H1 (cell line): ENCODE results near the gene DNAH10. TPM values are rescaled to one million over a fixed set of nuclear protein-coding genes. Genes with fewer than 3 reads are reported as not detected.

Experiments
- CTCF ChIA-PET: fragments of 300-600 bp; sonication (Branson Sonifier 250); formaldehyde crosslinking; loops from one replicate; lab custom pipeline; 2021; ENCODE audit not compliant: partially characterized antibody; lab: Charles Lee
- POLR2A ChIA-PET: fragments of 300-600 bp; sonication (Branson Sonifier 250); formaldehyde crosslinking; loops from one replicate; lab custom pipeline; 2021; ENCODE audit warnings: inconsistent platforms; ENCODE audit not compliant: partially characterized antibody; lab: Charles Lee
- DNase-seq, 2 experiments: peaks; one replicate each; pipeline versions ENCODE4 v3.0.0 to v3.0.0-alpha.2; 2010 to 2022; ENCODE audit warnings: low spot score in 2 of 2, low read depth in 1 of 2, mixed read lengths in 1 of 2
- FAIRE-seq: peaks from 2 replicates; lab custom pipeline; 2011; peaks lifted over from hg19 to GRCh38; lab: Jason Lieb, UNC
- H2AFZ ChIP-seq: 2 replicates; pipeline ENCODE4 v1.8.1; 2012; ENCODE audit warnings: low read length, inconsistent platforms
- H2AK5ac ChIP-seq: 2 replicates; pipeline ENCODE4 v1.6.1; 2013; ENCODE audit warnings: low read depth, low read length
- H2BK120ac ChIP-seq: replicated peaks from 2 replicates; pipeline ENCODE3; 2013; ENCODE audit warnings: low read depth, low read length, inconsistent platforms
- H2BK12ac ChIP-seq: 2 replicates; pipeline ENCODE4 v1.6.1; 2013; ENCODE audit warnings: low read depth, low read length
- H2BK15ac ChIP-seq: 2 replicates; pipeline ENCODE4 v1.6.1; 2013; ENCODE audit warnings: low read length
- H2BK20ac ChIP-seq: 2 replicates; pipeline ENCODE4 v1.6.1; 2013; ENCODE audit warnings: low read length
- H2BK5ac ChIP-seq: 2 replicates; pipeline ENCODE4 v1.6.1; 2013; ENCODE audit warnings: low read depth, low read length
- H3K14ac ChIP-seq: 2 replicates; pipeline ENCODE4 v1.6.1; 2013; ENCODE audit warnings: inconsistent platforms; ENCODE audit not compliant: insufficient read length
- H3K18ac ChIP-seq: 2 replicates; pipeline ENCODE4 v1.6.1; 2013; ENCODE audit warnings: low read length; ENCODE audit errors: extremely low read depth
- H3K23ac ChIP-seq: 2 replicates; pipeline ENCODE4 v1.6.1; 2013; ENCODE audit warnings: inconsistent platforms; ENCODE audit not compliant: insufficient read length
- H3K23me2 ChIP-seq: 2 replicates; pipeline ENCODE4 v1.6.1; 2013; ENCODE audit warnings: low read depth, low read length
- H3K27ac ChIP-seq: 2 replicates; pipeline ENCODE4 v1.6.1; 2011; ENCODE audit warnings: low read depth, low read length, inconsistent platforms
- H3K27me3 ChIP-seq, 4 experiments: replicated peaks in 1 of 4; 1 replicate in 1 of 4; 2 replicates in 3 of 4; pipeline versions ENCODE4 v1.6.1 to v1.8.1; 2011 to 2013; ENCODE audit warnings: low read length in 3 of 4, mild to moderate bottlenecking in 3 of 4, inconsistent platforms in 2 of 4, mixed read lengths in 2 of 4, moderate library complexity in 1 of 4; ENCODE audit not compliant: control insufficient read depth in 3 of 4, insufficient read depth in 3 of 4; ENCODE audit errors: extremely low read depth in 1 of 4
- H3K36me3 ChIP-seq, 4 experiments: 2 replicates each; pipeline versions ENCODE4 v1.6.1 to v1.8.1; 2011 to 2013; ENCODE audit warnings: mild to moderate bottlenecking in 4 of 4, low read length in 3 of 4, moderate library complexity in 2 of 4, control low read depth in 1 of 4, inconsistent platforms in 1 of 4; ENCODE audit not compliant: insufficient read depth in 4 of 4, control insufficient read depth in 2 of 4
- H3K4ac ChIP-seq: replicated peaks from 2 replicates; pipeline ENCODE3; 2013; ENCODE audit warnings: low read length, low read depth, mixed read lengths, inconsistent platforms; ENCODE audit not compliant: insufficient read length
- H3K4me1 ChIP-seq, 4 experiments: replicated peaks in 1 of 4; 1 replicate in 1 of 4; 2 replicates in 3 of 4; pipeline versions ENCODE4 v1.6.1 to v1.8.1; 2011 to 2013; ENCODE audit warnings: low read length in 3 of 4, inconsistent platforms in 2 of 4, mixed read lengths in 1 of 4; ENCODE audit not compliant: insufficient read depth in 4 of 4, control insufficient read depth in 3 of 4
- H3K4me2 ChIP-seq, 2 experiments: 2 replicates each; pipeline versions ENCODE4 v1.6.1 to v1.8.1; 2011 to 2013; ENCODE audit warnings: low read depth in 2 of 2, low read length in 2 of 2, control low read depth in 1 of 2, inconsistent platforms in 1 of 2, mild to moderate bottlenecking in 1 of 2; ENCODE audit not compliant: insufficient read depth in 1 of 2
- H3K4me3 ChIP-seq, 4 experiments: fragments of 200-600, 300-600 bp in 1 of 4; sonication (generic), shearing (Covaris generic), sonication (Bioruptor Twin) in 1 of 4; 2 replicates each; pipeline versions ENCODE4 v1.5.1 to v1.8.1; 2011 to 2016; ENCODE audit warnings: low read length in 4 of 4, low read depth in 3 of 4, control low read depth in 2 of 4, inconsistent platforms in 2 of 4, mild to moderate bottlenecking in 2 of 4, mixed read lengths in 1 of 4, moderate library complexity in 1 of 4; ENCODE audit not compliant: insufficient read depth in 2 of 4; ENCODE audit errors: extremely low read depth in 1 of 4
- H3K56ac ChIP-seq: replicated peaks from 2 replicates; pipeline ENCODE3; 2013; ENCODE audit warnings: low read depth, mild to moderate bottlenecking, mixed read lengths, low read length, inconsistent platforms; ENCODE audit not compliant: insufficient read length
- H3K79me1 ChIP-seq: 2 replicates; pipeline ENCODE4 v1.6.1; 2013; ENCODE audit warnings: low read depth, low read length, control low read depth
- H3K79me2 ChIP-seq, 2 experiments: 2 replicates each; pipeline versions ENCODE4 v1.6.1 to v1.8.1; 2012 to 2013; ENCODE audit warnings: low read length in 2 of 2, mild to moderate bottlenecking in 2 of 2, inconsistent platforms in 1 of 2; ENCODE audit not compliant: insufficient read depth in 2 of 2, control insufficient read depth in 1 of 2
- H3K9ac ChIP-seq, 4 experiments: replicated peaks in 1 of 4; 1 replicate in 1 of 4; 2 replicates in 3 of 4; pipeline versions ENCODE4 v1.6.1 to v1.8.1; 2011 to 2013; ENCODE audit warnings: low read depth in 3 of 4, low read length in 3 of 4, control low read depth in 2 of 4, mild to moderate bottlenecking in 2 of 4, moderate library complexity in 2 of 4, inconsistent platforms in 1 of 4; ENCODE audit errors: extremely low read depth in 1 of 4
- H3K9me3 ChIP-seq, 2 experiments: 2 replicates each; pipeline versions ENCODE4 v1.6.1 to v1.8.1; 2012 to 2013; ENCODE audit warnings: mild to moderate bottlenecking in 2 of 2, moderate library complexity in 2 of 2, control low read depth in 1 of 2, inconsistent platforms in 1 of 2, low read depth in 1 of 2, low read length in 1 of 2, mixed read lengths in 1 of 2; ENCODE audit not compliant: insufficient read depth in 2 of 2
- H4K20me1 ChIP-seq, 2 experiments: replicated peaks in 1 of 2; 2 replicates each; pipeline versions ENCODE3 to v1.8.1; 2011 to 2013; ENCODE audit warnings: inconsistent platforms in 2 of 2, low read length in 2 of 2, mild to moderate bottlenecking in 1 of 2; ENCODE audit not compliant: insufficient read depth in 2 of 2, control insufficient read depth in 1 of 2
- H4K5ac ChIP-seq: 2 replicates; pipeline ENCODE4 v1.6.1; 2013; ENCODE audit warnings: low read length, low read depth, mixed read lengths, inconsistent platforms; ENCODE audit not compliant: insufficient read length
- H4K8ac ChIP-seq: 2 replicates; pipeline ENCODE4 v1.8.0; 2013; ENCODE audit warnings: mild to moderate bottlenecking, moderate library complexity, low read length, inconsistent platforms; ENCODE audit not compliant: insufficient read depth; ENCODE audit errors: extremely low read depth
- H4K91ac ChIP-seq: replicated peaks from 2 replicates; pipeline ENCODE3; 2013; ENCODE audit warnings: low read length, mixed read lengths, inconsistent platforms; ENCODE audit not compliant: insufficient read length
- CBX8 ChIP-seq: fragments of 300-800, 300-1000 bp; sonication (generic); IDR thresholded peaks from 2 replicates; pipeline ENCODE4 v1.7.1; 2016; ENCODE audit warnings: low read depth, low read length, borderline replicate concordance
- CREB1 ChIP-seq: IDR thresholded peaks from 2 replicates; pipeline ENCODE4 v1.6.1; 2012; ENCODE audit warnings: inconsistent platforms
- E2F6 ChIP-seq: IDR thresholded peaks from 2 replicates; pipeline ENCODE4 v1.6.1; 2012; ENCODE audit warnings: inconsistent platforms
- RFX5 ChIP-seq: IDR thresholded peaks from 2 replicates; pipeline ENCODE4 v1.6.1; 2011; ENCODE audit warnings: low read depth, low read length, improper control_type of control experiment, borderline replicate concordance
- SIN3A ChIP-seq, 2 experiments: IDR thresholded peaks in 1 of 2; conservative IDR thresholded peaks in 1 of 2; 2 replicates each; pipeline ENCODE4 v1.6.1; 2011 to 2012; ENCODE audit warnings: low read length in 2 of 2, improper control_type of control experiment in 1 of 2, low read depth in 1 of 2, mild to moderate bottlenecking in 1 of 2
- TAF7 ChIP-seq: optimal IDR thresholded peaks from 2 replicates; pipeline ENCODE3; 2011; ENCODE audit warnings: low read depth, mild to moderate bottlenecking, inconsistent platforms, low read length, moderate library complexity, borderline replicate concordance
- WGBS, 2 experiments: shearing (Covaris generic) in 1 of 2; methylation state at CpG; one replicate each; pipeline versions ENCODE4 v1.1.6 to v1.1.7; 2013 to 2015; ENCODE audit warnings: low lambda C conversion rate in 2 of 2, mixed read lengths in 2 of 2, inconsistent platforms in 1 of 2, low coverage in 1 of 2, missing lambda C conversion rate in 1 of 2; ENCODE audit not compliant: insufficient replicate concordance in 2 of 2, insufficient coverage in 1 of 2, insufficient read length in 1 of 2; ENCODE audit errors: extremely low coverage in 1 of 2, missing lambda C conversion rate in 1 of 2; 5-methylcytosine and 5-hydroxymethylcytosine counted together
- polyA plus RNA-seq, 7 experiments: library from polyadenylated mRNA; depleted of rRNA in 3 of 7; stranded (reverse) in 5 of 7; unstranded in 2 of 7; fragments of >200 nt in 5 of 7; fragments of 200-250 nt in 2 of 7; gene quantifications; 1 replicate in 5 of 7; 2 replicates in 1 of 7; 4 replicates in 1 of 7; pipeline versions ENCODE4 v1.2.1 to v1.2.3, GENCODE V29; 2011 to 2013; ENCODE audit warnings: missing spikeins in 2 of 7, mixed read lengths in 2 of 7
- total RNA-seq: library from RNA; stranded (reverse); fragmentation: NEBNext Ultra II Directional; extraction: Animal tissue kit (Norgen Biotek cat#: 25700); gene quantifications from 2 replicates; pipeline ENCODE4 v1.2.1, GENCODE V29; 2021

DNAH10 gene
- total and polyA plus RNA-seq, 2 of the 8 experiments (the other 6 are each of a cell fraction or from before 2014, with no cell fraction given): 0.02 to 0.24 TPM

- no peaks in the 10 kb centered on the region for H3K4me1 ChIP-seq
- no peak overlapping the region for H4K8ac ChIP-seq
- no peaks in the 10 kb centered on the region for H3K79me2 ChIP-seq
- H3K9me3 ChIP-seq: no peaks in the 10 kb centered on the region
- no peak overlapping the region for H2BK12ac ChIP-seq
- H3K18ac ChIP-seq: no peak overlapping the region
- no peak overlapping the region for H3K9ac ChIP-seq
- no peaks in the 10 kb centered on the region for H3K79me1 ChIP-seq
- CTCF ChIA-PET: interaction anchor here (0.9 to 2.5 kb wide), 3 partner anchors 8 to 794 kb away, joined by 3 to 8 read pairs (median 5); no protein-coding TSS in a partner anchor
- H2BK20ac ChIP-seq: no peak overlapping the region
- no peak overlapping the region for H3K4me3 ChIP-seq
- peaks cover 0 to 2% of the 10 kb centered on the region in 2 experiments for H4K20me1 ChIP-seq
- no peak overlapping the region for H2BK120ac ChIP-seq
- no peak overlapping the region for H3K14ac ChIP-seq
- no peak overlapping the region for H4K91ac ChIP-seq
- WGBS, 2 experiments: 92% methylated on average over 37 of the region's 37 CpGs; no CpG with 5 or more reads in 1 of the 2 experiments
- TF ChIP-seq CREB1 (no peak), TAF7 (no peak), SIN3A (conservative IDR thresholded peaks at IDR 0.05 in 1 of 2, IDR thresholded peaks at IDR 0.05 in 1 of 2; ENCODE audit: low read depth in 1 of 2, low read length in 2 of 2) (no peak), RFX5 (no peak), CBX8 (no peak), E2F6 (no peak)
- TF ChIP-seq, all 59 proteins: peak for 0
- Histone ChIP-seq H2BK5ac (no peak overlapping the region), H2AFZ (no peak overlapping the region), H3K23ac (no peak overlapping the region), H3K36me3 (no peaks in the 10 kb centered on the region), H3K4me2 (no peak overlapping the region), H4K5ac (no peak overlapping the region), H3K56ac (no peak overlapping the region), H3K23me2 (no peaks in the 10 kb centered on the region; the same call in 1 of the 2 replicates), H3K27ac (no peak overlapping the region), H3K27me3 (no peaks in the 10 kb centered on the region), H2BK15ac (no peak overlapping the region), H2AK5ac (no peak overlapping the region), H3K4ac (no peak overlapping the region)
- POLR2A ChIA-PET: no interaction called here
- FAIRE-seq (no peak), DNase-seq (no peak)
Observed at GRCh38 chr12:123908884-123909725, 147.0 kb downstream of the DNAH10 start.
